ENCODE measurements around the gene BACH2.
"Not testable (repeated sequence)": the region's sequence is repeated elsewhere in the genome, so short reads cannot be mapped to it uniquely, and the experiment has no call there.

BACH2 gene

GRCh38 chr6:90183587-90184333 is 112.9 kb downstream of the BACH2 start:
- DNase-seq (ENCODE audit: low spot score), result no peak

- no peak for DNase-seq (ENCODE audit: low spot score)
Measured at GRCh38 chr6:90180526-90180925, 116.1 kb downstream of the BACH2 start.

GRCh38 chr6:90179190-90180169 is 117.2 kb downstream of the BACH2 start:
- no peak for DNase-seq (ENCODE audit: low spot score)

GRCh38 chr6:90178384-90178855 is 118.2 kb downstream of the BACH2 start:
- no peak for DNase-seq (ENCODE audit: low spot score)

- no peak for DNase-seq (ENCODE audit: low spot score)
Measured at GRCh38 chr6:90177544-90178383, 118.9 kb downstream of the BACH2 start.

- DNase-seq (ENCODE audit: low spot score), result peak; percentile 29
Measured at GRCh38 chr6:90175627-90176538, 120.8 kb downstream of the BACH2 start.

- no peak for DNase-seq (ENCODE audit: low spot score)
Measured at GRCh38 chr6:90173262-90173925, 123.2 kb downstream of the BACH2 start.

GRCh38 chr6:90170601-90171000 is 126.0 kb downstream of the BACH2 start:
- DNase-seq (ENCODE audit: low spot score), result no peak

- no peak for DNase-seq (ENCODE audit: low spot score)
Measured at GRCh38 chr6:90169374-90169773, 127.3 kb downstream of the BACH2 start.

GRCh38 chr6:90168693-90169131 is 127.9 kb downstream of the BACH2 start:
- no peak for DNase-seq (ENCODE audit: low spot score)

GRCh38 chr6:90167514-90168379 is 128.9 kb downstream of the BACH2 start:
- no peak for DNase-seq (ENCODE audit: low spot score)

GRCh38 chr6:90166155-90166924 is 130.3 kb downstream of the BACH2 start:
- not testable (repeated sequence) for DNase-seq (ENCODE audit: low spot score)

GRCh38 chr6:90162648-90163387 is 133.8 kb downstream of the BACH2 start:
- DNase-seq (ENCODE audit: low spot score), result no peak

GRCh38 chr6:90160013-90160412 is 136.6 kb downstream of the BACH2 start:
- no peak for DNase-seq (ENCODE audit: low spot score)

GRCh38 chr6:90159452-90159851 is 137.2 kb downstream of the BACH2 start:
- DNase-seq (ENCODE audit: low spot score), result no peak

GRCh38 chr6:90158936-90159335 is 137.7 kb downstream of the BACH2 start:
- no peak for DNase-seq (ENCODE audit: low spot score)

GRCh38 chr6:90157441-90157840 is 139.2 kb downstream of the BACH2 start:
- DNase-seq (ENCODE audit: low spot score), result no peak

- DNase-seq (ENCODE audit: low spot score), result peak; percentile 68
Measured at GRCh38 chr6:90156861-90157260, 139.8 kb downstream of the BACH2 start.

Data from CD4-positive, alpha-beta T cell treated with Interleukin-6 at 100 ng/mL for 8 hours (primary cell).